HepG2 (cell line): Measurements from ENCODE around the gene ADGRG6. TPM values are rescaled to one million over a fixed set of nuclear protein-coding genes. Genes with fewer than 3 reads are reported as not detected.
A peak's percentile ranks its signal among the peaks of the same experiment; 100 is the strongest.

Experiments used
- BCL6 ChIP-seq: IDR thresholded peaks from 2 replicates; pipeline ENCODE4 v1.6.1; 2016; ENCODE audit warnings: missing genetic modification reagents, missing compliant biosample characterization
- CREM ChIP-seq, 2 experiments: sonication (generic) in 1 of 2; formaldehyde crosslinking in 1 of 2; IDR thresholded peaks; 2 replicates each; pipeline versions ENCODE4 v1.4.0 to v1.6.1; 2016 to 2020; ENCODE audit warnings: antibody characterized with exemption in 1 of 2, mild to moderate bottlenecking in 1 of 2, missing genetic modification reagents in 1 of 2
- EED ChIP-seq: sonication (generic); formaldehyde crosslinking; IDR thresholded peaks from 2 replicates; pipeline ENCODE4 v1.5.0; 2020; ENCODE audit warnings: mild to moderate bottlenecking, missing genetic modification reagents
- EZH2 ChIP-seq: conservative IDR thresholded peaks from 2 replicates; pipeline ENCODE4 v1.6.1; 2012; ENCODE audit warnings: mild to moderate bottlenecking, low read depth, low read length, moderate library complexity
- FOXC1 ChIP-seq: sonication (generic); formaldehyde crosslinking; IDR thresholded peaks from 2 replicates; pipeline ENCODE4 v1.8.0; 2022; ENCODE audit warnings: mild to moderate bottlenecking, missing genetic modification reagents, borderline replicate concordance
- GLI4 ChIP-seq: sonication (generic); formaldehyde crosslinking; IDR thresholded peaks from 2 replicates; pipeline ENCODE4 v1.5.1; 2020; ENCODE audit warnings: missing genetic modification reagents, mild to moderate bottlenecking, moderate library complexity, borderline replicate concordance
- GTF3A ChIP-seq: sonication (generic); formaldehyde crosslinking; conservative IDR thresholded peaks from 2 replicates; pipeline ENCODE4 v1.4.0; 2020; ENCODE audit warnings: mild to moderate bottlenecking, missing genetic modification reagents
- HNRNPLL ChIP-seq: fragments of 200-400 bp; formaldehyde crosslinking; IDR thresholded peaks from 2 replicates; pipeline ENCODE4 v1.6.1; 2017; ENCODE audit warnings: mild to moderate bottlenecking, low read depth, low read length; ENCODE audit not compliant: poor library complexity, severe bottlenecking
- JUN ChIP-seq: sonication (generic); formaldehyde crosslinking; IDR thresholded peaks from 2 replicates; pipeline ENCODE4 v1.4.0; 2020; ENCODE audit warnings: mild to moderate bottlenecking, missing genetic modification reagents
- KDM6A ChIP-seq: IDR thresholded peaks from 2 replicates; pipeline ENCODE4 v1.6.1; 2016; ENCODE audit warnings: low read depth
- MIER2 ChIP-seq: IDR thresholded peaks from 2 replicates; pipeline ENCODE4 v1.6.1; 2016; ENCODE audit warnings: missing biosample characterization, missing genetic modification reagents
- NAIF1 ChIP-seq: sonication (generic); formaldehyde crosslinking; IDR thresholded peaks from 2 replicates; pipeline ENCODE4 v1.5.0; 2020; ENCODE audit warnings: mild to moderate bottlenecking, missing genetic modification reagents, borderline replicate concordance
- NR2C2 ChIP-seq: sonication (generic); formaldehyde crosslinking; IDR thresholded peaks from 2 replicates; pipeline ENCODE4 v1.4.0; 2020; ENCODE audit warnings: missing genetic modification reagents, mild to moderate bottlenecking, moderate library complexity, borderline replicate concordance
- ONECUT2 ChIP-seq: sonication (generic); formaldehyde crosslinking; IDR thresholded peaks from 2 replicates; pipeline ENCODE4 v1.4.0; 2020; ENCODE audit warnings: missing genetic modification reagents
- PHF21A ChIP-seq: sonication (generic); formaldehyde crosslinking; IDR thresholded peaks from 2 replicates; pipeline ENCODE4 v1.5.0; 2020; ENCODE audit warnings: mild to moderate bottlenecking, missing genetic modification reagents
- POLR2G ChIP-seq: fragments of 200-400 bp; formaldehyde crosslinking; IDR thresholded peaks from 2 replicates; pipeline ENCODE4 v1.6.1; 2018; ENCODE audit warnings: mild to moderate bottlenecking, low read depth, low read length, moderate library complexity
- RAD21 ChIP-seq: fragments of 450-650 bp; formaldehyde crosslinking; IDR thresholded peaks from 2 replicates; pipeline ENCODE4 v1.5.0; 2020; ENCODE audit warnings: mild to moderate bottlenecking
- RAD51 ChIP-seq: fragments of 450-650 bp; IDR thresholded peaks from 2 replicates; pipeline ENCODE4 v1.6.1; 2016; ENCODE audit warnings: borderline replicate concordance
- SMAD1 ChIP-seq: sonication (generic); formaldehyde crosslinking; IDR thresholded peaks from 2 replicates; pipeline ENCODE4 v1.4.0; 2020; ENCODE audit warnings: missing genetic modification reagents, low read depth, mild to moderate bottlenecking, borderline replicate concordance
- SRSF4 ChIP-seq: fragments of 200-400 bp; formaldehyde crosslinking; IDR thresholded peaks from one replicate; pipeline ENCODE4 v1.6.1; 2018; ENCODE audit warnings: mild to moderate bottlenecking, low read depth, low read length, moderate library complexity; ENCODE audit not compliant: poor library complexity, severe bottlenecking
- TCF7 ChIP-seq: sonication (generic); IDR thresholded peaks from 2 replicates; pipeline ENCODE4 v1.6.1; 2016; ENCODE audit warnings: antibody characterized with exemption, low read depth
- ZBTB21 ChIP-seq: sonication (generic); formaldehyde crosslinking; IDR thresholded peaks from 2 replicates; pipeline ENCODE4 v1.4.0; 2020; ENCODE audit warnings: missing genetic modification reagents
- ZFAT ChIP-seq: sonication (generic); formaldehyde crosslinking; conservative IDR thresholded peaks from 2 replicates; pipeline ENCODE4 v1.8.1; 2023; ENCODE audit warnings: missing genetic modification reagents, inconsistent platforms
- ZMYM3 ChIP-seq: sonication (generic); formaldehyde crosslinking; IDR thresholded peaks from 2 replicates; pipeline ENCODE4 v1.5.1; 2020; ENCODE audit warnings: mild to moderate bottlenecking, missing genetic modification reagents
- ZNF138 ChIP-seq: sonication (generic); formaldehyde crosslinking; IDR thresholded peaks from 2 replicates; pipeline ENCODE4 v1.5.0; 2020; ENCODE audit warnings: mild to moderate bottlenecking, low read depth, missing genetic modification reagents
- ZNF224 ChIP-seq: sonication (generic); formaldehyde crosslinking; IDR thresholded peaks from 2 replicates; pipeline ENCODE4 v1.5.0; 2020; ENCODE audit warnings: mild to moderate bottlenecking, missing genetic modification reagents
- ZNF30 ChIP-seq: sonication (generic); formaldehyde crosslinking; IDR thresholded peaks from 2 replicates; pipeline ENCODE4 v1.5.0; 2020; ENCODE audit warnings: mild to moderate bottlenecking, missing genetic modification reagents
- ZNF430 ChIP-seq: sonication (generic); formaldehyde crosslinking; IDR thresholded peaks from 2 replicates; pipeline ENCODE4 v1.9.0; 2021; ENCODE audit warnings: mild to moderate bottlenecking, missing genetic modification reagents
- ZNF720 ChIP-seq: sonication (generic); formaldehyde crosslinking; IDR thresholded peaks from 2 replicates; pipeline ENCODE4 v1.4.0; 2020; ENCODE audit warnings: missing genetic modification reagents
- ZNF747 ChIP-seq: sonication (generic); formaldehyde crosslinking; IDR thresholded peaks from 2 replicates; pipeline ENCODE4 v1.8.1; 2023; ENCODE audit warnings: missing genetic modification reagents, mild to moderate bottlenecking, borderline replicate concordance
- ZNF879 ChIP-seq: sonication (generic); formaldehyde crosslinking; IDR thresholded peaks from 2 replicates; pipeline ENCODE4 v1.8.1; 2023; ENCODE audit warnings: missing genetic modification reagents
- ZSCAN25 ChIP-seq: sonication (generic); formaldehyde crosslinking; IDR thresholded peaks from 2 replicates; pipeline ENCODE4 v1.8.0; 2022; ENCODE audit warnings: mild to moderate bottlenecking, missing genetic modification reagents
- polyA plus RNA-seq, 8 experiments: library from polyadenylated mRNA; depleted of rRNA in 3 of 8; stranded (reverse) in 7 of 8; unstranded in 1 of 8; fragments of >200 nt; fragmentation: Illumina TruSeq in 4 of 8; extraction: Trizol in 4 of 8; gene quantifications; 2 replicates each; pipeline versions ENCODE4 v1.2.1 to v1.2.3, GENCODE V29; 2011 to 2016; ENCODE audit warnings: low read depth in 4 of 8, missing spikeins in 1 of 8, mixed read lengths in 1 of 8; ENCODE audit not compliant: insufficient read depth in 1 of 8
- total RNA-seq, 5 experiments: library from RNA; depleted of rRNA; stranded (reverse); fragments of >200 nt; fragmentation: Illumina TruSeq; extraction: Trizol; gene quantifications; 2 replicates each; pipeline ENCODE4 v1.2.3, GENCODE V29; 2016; ENCODE audit warnings: low read depth in 1 of 5
- TF ChIP-seq, protein P1 (sequence below): sonication (generic); formaldehyde crosslinking; IDR thresholded peaks from 2 replicates; pipeline ENCODE4 v1.5.1; 2020; ENCODE audit warnings: missing genetic modification reagents, mild to moderate bottlenecking, borderline replicate concordance

The ADGRG6 gene
- total and polyA plus RNA-seq, 2 of the 13 experiments (the other 11 are each of a cell fraction or from before 2014, with no cell fraction given) = 129 to 249 TPM

DNA sequence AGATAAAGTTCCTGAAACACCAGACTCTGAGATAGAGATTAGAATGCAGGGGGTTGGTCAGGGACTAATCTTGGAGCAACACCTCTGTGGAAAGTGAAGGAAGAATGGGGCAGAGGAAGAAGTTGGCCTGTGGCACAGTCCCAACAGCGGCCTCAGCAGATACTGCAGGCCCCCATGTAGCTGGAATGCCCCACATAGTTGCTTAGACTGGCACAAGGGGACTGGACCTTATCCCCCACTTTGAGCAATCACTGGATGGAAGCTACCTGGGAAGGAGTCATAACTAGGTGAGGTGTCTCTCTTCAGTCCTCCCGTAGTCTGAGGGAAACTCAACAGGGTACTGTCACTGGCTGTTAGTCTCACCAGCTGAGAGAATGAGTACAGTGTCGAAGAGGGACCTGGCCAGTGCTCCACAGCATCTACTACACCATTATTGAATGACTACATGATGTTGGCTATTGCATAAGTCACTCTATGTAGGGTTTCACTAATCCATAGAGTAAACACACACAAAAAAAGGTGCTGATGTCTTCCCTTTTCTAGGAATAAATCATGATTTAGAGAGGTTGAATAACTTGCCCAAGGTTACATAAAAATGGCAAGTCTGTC, 47.5 kb downstream of the ADGRG6 start (continued):
- TF ChIP-seq POLR2G (no peak), EED (CRISPR knock-in tag) (no peak), JUN (no peak), ZNF747 (CRISPR knock-in tag) (no peak), HNRNPLL (no peak), NAIF1 (CRISPR knock-in tag) (no peak), ZSCAN25 (CRISPR knock-in tag) (no peak), EZH2 (no peak), ONECUT2 (CRISPR knock-in tag) (no peak), GLI4 (CRISPR knock-in tag) (no peak), ZNF430 (CRISPR knock-in tag) (no peak), ZNF720 (CRISPR knock-in tag) (no peak), TCF7 (no peak), SRSF4 (no peak), NR2C2 (CRISPR knock-in tag) (0 out of 2 replicates have a peak, but pooled peaks have one; percentile 29), KDM6A (CRISPR knock-in tag) (no peak), ZFAT (CRISPR knock-in tag) (no peak), RAD21 (CRISPR knock-in tag) (no peak), CREM (IDR thresholded peaks at IDR 0.05) (no peak), CREM (CRISPR knock-in tag; IDR thresholded peaks at IDR 0.05) (no peak), ZNF224 (CRISPR knock-in tag) (no peak), ZNF138 (no peak), ZMYM3 (CRISPR knock-in tag) (0 out of 2 replicates have a peak, but pooled peaks have one; percentile 38), ZNF30 (CRISPR knock-in tag) (no peak), BCL6 (CRISPR knock-in tag) (peak; percentile 100), ZNF879 (CRISPR knock-in tag) (no peak), SMAD1 (CRISPR knock-in tag) (no peak), RAD51 (no peak), GTF3A (CRISPR knock-in tag) (no peak), ZBTB21 (CRISPR knock-in tag) (no peak), MIER2 (CRISPR knock-in tag) (no peak), FOXC1 (CRISPR knock-in tag) (no peak), PHF21A (CRISPR knock-in tag) (no peak)
- TF ChIP-seq, protein P1, sequence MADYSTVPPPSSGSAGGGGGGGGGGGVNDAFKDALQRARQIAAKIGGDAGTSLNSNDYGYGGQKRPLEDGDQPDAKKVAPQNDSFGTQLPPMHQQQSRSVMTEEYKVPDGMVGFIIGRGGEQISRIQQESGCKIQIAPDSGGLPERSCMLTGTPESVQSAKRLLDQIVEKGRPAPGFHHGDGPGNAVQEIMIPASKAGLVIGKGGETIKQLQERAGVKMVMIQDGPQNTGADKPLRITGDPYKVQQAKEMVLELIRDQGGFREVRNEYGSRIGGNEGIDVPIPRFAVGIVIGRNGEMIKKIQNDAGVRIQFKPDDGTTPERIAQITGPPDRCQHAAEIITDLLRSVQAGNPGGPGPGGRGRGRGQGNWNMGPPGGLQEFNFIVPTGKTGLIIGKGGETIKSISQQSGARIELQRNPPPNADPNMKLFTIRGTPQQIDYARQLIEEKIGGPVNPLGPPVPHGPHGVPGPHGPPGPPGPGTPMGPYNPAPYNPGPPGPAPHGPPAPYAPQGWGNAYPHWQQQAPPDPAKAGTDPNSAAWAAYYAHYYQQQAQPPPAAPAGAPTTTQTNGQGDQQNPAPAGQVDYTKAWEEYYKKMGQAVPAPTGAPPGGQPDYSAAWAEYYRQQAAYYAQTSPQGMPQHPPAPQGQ (CRISPR knock-in tag) = no peak
